Effector memory CD4-positive, alpha-beta T cell (primary cell): ENCODE results near the gene MSRB3.
"Not testable (repeated sequence)": the region's sequence is repeated elsewhere in the genome, so short reads cannot be mapped to it uniquely, and the experiment has no call there.

ENCODE experiments used
- DNase-seq, 3 donors: peaks; one replicate each; pipeline ENCODE4 v3.0.0-alpha.2; 2020
- H3K27ac ChIP-seq: 2 replicates; pipeline ENCODE4 v1.7.0; 2013; ENCODE audit warnings: mild to moderate bottlenecking, low read length, moderate library complexity; ENCODE audit not compliant: insufficient read depth, poor library complexity, severe bottlenecking
- H3K27me3 ChIP-seq: replicated peaks from 2 replicates; pipeline ENCODE4 v1.7.0; 2013; ENCODE audit warnings: mild to moderate bottlenecking, low read length; ENCODE audit not compliant: insufficient read depth, control insufficient read depth, poor library complexity, severe bottlenecking
- H3K36me3 ChIP-seq: 2 replicates; pipeline ENCODE4 v1.7.0; 2013; ENCODE audit warnings: mild to moderate bottlenecking, low read length, moderate library complexity; ENCODE audit not compliant: control insufficient read depth, insufficient read depth
- H3K4me1 ChIP-seq: 2 replicates; pipeline ENCODE4 v1.7.0; 2013; ENCODE audit warnings: low read length, mild to moderate bottlenecking; ENCODE audit not compliant: control insufficient read depth, insufficient read depth, poor library complexity, severe bottlenecking
- H3K4me3 ChIP-seq: 2 replicates; pipeline ENCODE4 v1.7.0; 2013; ENCODE audit warnings: low read length, low read depth, mild to moderate bottlenecking; ENCODE audit not compliant: insufficient read depth, poor library complexity, severe bottlenecking
- H3K9me3 ChIP-seq: 2 replicates; pipeline ENCODE4 v1.7.0; 2013; ENCODE audit warnings: mild to moderate bottlenecking, low read length, moderate library complexity; ENCODE audit not compliant: control insufficient read depth

MSRB3 gene

GRCh38 chr12:65306366-65307168 lies 28.1 kb downstream of the MSRB3 start:
- Histone ChIP-seq H3K4me3 (no peak overlapping the region), H3K4me1 (no peaks in the 10 kb centered on the region), H3K36me3 (no peaks in the 10 kb centered on the region), H3K27me3 (no peaks in the 10 kb centered on the region), H3K9me3 (no peaks in the 10 kb centered on the region), H3K27ac (no peak overlapping the region)
- no peak for DNase-seq

GRCh38 chr12:65307169-65307501 lies 28.7 kb downstream of the MSRB3 start:
- Histone ChIP-seq H3K36me3 (no peaks in the 10 kb centered on the region), H3K4me3 (no peak overlapping the region), H3K4me1 (no peaks in the 10 kb centered on the region), H3K27ac (no peak overlapping the region), H3K27me3 (no peaks in the 10 kb centered on the region), H3K9me3 (no peaks in the 10 kb centered on the region)
- DNase-seq: no peak

DNA sequence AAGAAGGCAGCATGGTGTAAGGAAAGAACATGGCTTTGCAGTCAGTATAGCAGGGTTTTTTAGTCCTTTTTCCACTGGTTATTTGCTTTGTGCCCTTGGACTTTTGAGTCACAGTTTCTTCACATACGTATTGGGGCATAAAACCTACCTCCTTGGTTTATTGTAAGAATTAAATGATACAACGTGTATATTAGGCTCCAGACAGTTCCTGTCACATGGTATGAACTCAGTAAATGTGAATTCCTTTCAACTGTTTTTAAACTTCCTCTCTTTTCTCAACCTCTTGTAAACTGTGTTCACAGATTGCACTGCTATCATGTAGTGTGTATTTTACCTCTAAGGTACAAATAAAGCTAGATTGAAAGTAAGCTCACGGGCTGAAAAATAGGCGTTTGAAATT lies 29.5 kb downstream of the MSRB3 start:
- Histone ChIP-seq H3K4me1 (no peaks in the 10 kb centered on the region), H3K4me3 (no peak overlapping the region), H3K9me3 (no peaks in the 10 kb centered on the region), H3K27me3 (no peaks in the 10 kb centered on the region), H3K36me3 (no peaks in the 10 kb centered on the region), H3K27ac (no peak overlapping the region)
- no peak for DNase-seq

GRCh38 chr12:65308601-65309071 lies 30.2 kb downstream of the MSRB3 start:
- no peak overlapping the region for H3K27ac ChIP-seq
- no peaks in the 10 kb centered on the region for H3K9me3 ChIP-seq
- H3K36me3 ChIP-seq: no peaks in the 10 kb centered on the region
- no peak for DNase-seq
- no peaks in the 10 kb centered on the region for H3K27me3 ChIP-seq
- no peaks in the 10 kb centered on the region for H3K4me1 ChIP-seq
- H3K4me3 ChIP-seq: no peak overlapping the region

GRCh38 chr12:65311260-65311659 lies 32.8 kb downstream of the MSRB3 start:
- Histone ChIP-seq H3K9me3 (no peaks in the 10 kb centered on the region), H3K36me3 (no peaks in the 10 kb centered on the region), H3K4me3 (no peak overlapping the region), H3K27ac (no peak overlapping the region), H3K4me1 (no peaks in the 10 kb centered on the region), H3K27me3 (no peaks in the 10 kb centered on the region)
- DNase-seq: no peak

GRCh38 chr12:65313719-65314317 lies 35.3 kb downstream of the MSRB3 start:
- H3K27me3 ChIP-seq: no peaks in the 10 kb centered on the region
- no peak overlapping the region for H3K4me3 ChIP-seq
- H3K27ac ChIP-seq: no peak overlapping the region
- no peaks in the 10 kb centered on the region for H3K4me1 ChIP-seq
- no peak for DNase-seq
- H3K9me3 ChIP-seq: no peaks in the 10 kb centered on the region
- no peaks in the 10 kb centered on the region for H3K36me3 ChIP-seq

DNA sequence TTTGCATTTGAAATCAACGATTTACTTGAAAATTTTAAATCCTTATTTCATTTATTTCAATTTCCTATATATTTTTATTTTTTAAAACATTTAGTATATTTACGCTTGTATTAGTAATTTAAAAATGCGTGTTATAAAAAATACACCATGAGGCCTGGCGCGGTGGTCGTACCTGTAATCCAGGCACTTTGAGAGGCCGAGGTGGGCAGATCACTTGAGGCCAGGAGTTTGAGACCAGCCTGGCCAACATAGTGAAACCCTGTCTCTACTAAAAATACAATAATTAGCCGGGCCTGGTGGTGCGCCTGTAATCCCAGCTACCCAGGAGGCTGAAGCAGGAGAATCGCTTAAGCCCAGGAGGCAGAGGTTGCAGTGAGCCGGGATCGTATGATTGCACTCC lies 36.8 kb downstream of the MSRB3 start:
- not testable (repeated sequence) for H3K4me3 ChIP-seq, H3K4me1 ChIP-seq, H3K27me3 ChIP-seq, H3K36me3 ChIP-seq, DNase-seq, H3K27ac ChIP-seq, H3K9me3 ChIP-seq

- no peak overlapping the region for H3K4me3 ChIP-seq
Observed at GRCh38 chr12:65318186-65318685, 39.8 kb downstream of the MSRB3 start.

GRCh38 chr12:65319688-65320200 lies 41.3 kb downstream of the MSRB3 start:
- no peak overlapping the region for H3K27ac ChIP-seq
- no peaks in the 10 kb centered on the region for H3K36me3 ChIP-seq
- no peak for DNase-seq
- no peaks in the 10 kb centered on the region for H3K27me3 ChIP-seq
- no peaks in the 10 kb centered on the region for H3K4me1 ChIP-seq
- no peaks in the 10 kb centered on the region for H3K9me3 ChIP-seq
- H3K4me3 ChIP-seq: no peak overlapping the region

More at GRCh38 chr12:65318186-65318685, 39.8 kb downstream of the MSRB3 start:
- no peaks in the 10 kb centered on the region for H3K9me3 ChIP-seq
- H3K4me1 ChIP-seq: no peaks in the 10 kb centered on the region
- H3K27ac ChIP-seq: no peak overlapping the region
- no peaks in the 10 kb centered on the region for H3K36me3 ChIP-seq
- DNase-seq: no peak
- H3K27me3 ChIP-seq: no peaks in the 10 kb centered on the region

GRCh38 chr12:65323070-65323469 lies 44.6 kb downstream of the MSRB3 start:
- H3K9me3 ChIP-seq: no peaks in the 10 kb centered on the region
- H3K27me3 ChIP-seq: no peaks in the 10 kb centered on the region
- no peaks in the 10 kb centered on the region for H3K36me3 ChIP-seq
- no peaks in the 10 kb centered on the region for H3K4me1 ChIP-seq
- no peak overlapping the region for H3K4me3 ChIP-seq
- no peak for DNase-seq
- no peak overlapping the region for H3K27ac ChIP-seq
